ENCODE results near the gene ZNF862.

DNA sequence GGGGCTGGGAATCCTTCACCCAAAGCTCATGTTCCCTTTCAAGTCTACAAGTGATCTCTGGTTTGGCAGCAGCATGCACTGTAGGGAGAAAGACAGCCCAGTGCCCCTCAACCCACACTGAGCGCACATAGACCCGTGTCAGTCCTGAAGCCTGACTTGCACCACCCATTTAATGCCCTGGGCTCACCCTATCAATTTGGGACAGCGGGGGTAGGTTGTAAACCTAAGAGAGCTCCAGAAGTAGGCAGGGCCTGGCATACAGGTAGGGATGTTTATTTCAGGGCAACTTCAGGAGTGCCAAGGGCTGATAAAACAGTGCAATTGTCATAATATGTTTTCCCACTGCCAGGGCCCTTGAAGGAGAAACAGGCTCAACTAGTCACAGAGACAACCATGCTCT lies 32.1 kb downstream of the ZNF862 start:
- TF ChIP-seq, protein P1, sequence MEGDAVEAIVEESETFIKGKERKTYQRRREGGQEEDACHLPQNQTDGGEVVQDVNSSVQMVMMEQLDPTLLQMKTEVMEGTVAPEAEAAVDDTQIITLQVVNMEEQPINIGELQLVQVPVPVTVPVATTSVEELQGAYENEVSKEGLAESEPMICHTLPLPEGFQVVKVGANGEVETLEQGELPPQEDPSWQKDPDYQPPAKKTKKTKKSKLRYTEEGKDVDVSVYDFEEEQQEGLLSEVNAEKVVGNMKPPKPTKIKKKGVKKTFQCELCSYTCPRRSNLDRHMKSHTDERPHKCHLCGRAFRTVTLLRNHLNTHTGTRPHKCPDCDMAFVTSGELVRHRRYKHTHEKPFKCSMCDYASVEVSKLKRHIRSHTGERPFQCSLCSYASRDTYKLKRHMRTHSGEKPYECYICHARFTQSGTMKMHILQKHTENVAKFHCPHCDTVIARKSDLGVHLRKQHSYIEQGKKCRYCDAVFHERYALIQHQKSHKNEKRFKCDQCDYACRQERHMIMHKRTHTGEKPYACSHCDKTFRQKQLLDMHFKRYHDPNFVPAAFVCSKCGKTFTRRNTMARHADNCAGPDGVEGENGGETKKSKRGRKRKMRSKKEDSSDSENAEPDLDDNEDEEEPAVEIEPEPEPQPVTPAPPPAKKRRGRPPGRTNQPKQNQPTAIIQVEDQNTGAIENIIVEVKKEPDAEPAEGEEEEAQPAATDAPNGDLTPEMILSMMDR (IDR thresholded peaks at IDR 0.05): no peak
- no peak for TF ChIP-seq POLR2A (IDR thresholded peaks at IDR 0.05)
